Measurements from ENCODE around the gene PRKAB1. TPM values are rescaled to one million over a fixed set of nuclear protein-coding genes. Genes with fewer than 3 reads are reported as not detected.
A peak's percentile ranks its signal among the peaks of the same experiment; 100 is the strongest.

Gene PRKAB1
- total and polyA plus RNA-seq, 2 experiments from 2014 or later = 35.8 to 184 TPM

DNA sequence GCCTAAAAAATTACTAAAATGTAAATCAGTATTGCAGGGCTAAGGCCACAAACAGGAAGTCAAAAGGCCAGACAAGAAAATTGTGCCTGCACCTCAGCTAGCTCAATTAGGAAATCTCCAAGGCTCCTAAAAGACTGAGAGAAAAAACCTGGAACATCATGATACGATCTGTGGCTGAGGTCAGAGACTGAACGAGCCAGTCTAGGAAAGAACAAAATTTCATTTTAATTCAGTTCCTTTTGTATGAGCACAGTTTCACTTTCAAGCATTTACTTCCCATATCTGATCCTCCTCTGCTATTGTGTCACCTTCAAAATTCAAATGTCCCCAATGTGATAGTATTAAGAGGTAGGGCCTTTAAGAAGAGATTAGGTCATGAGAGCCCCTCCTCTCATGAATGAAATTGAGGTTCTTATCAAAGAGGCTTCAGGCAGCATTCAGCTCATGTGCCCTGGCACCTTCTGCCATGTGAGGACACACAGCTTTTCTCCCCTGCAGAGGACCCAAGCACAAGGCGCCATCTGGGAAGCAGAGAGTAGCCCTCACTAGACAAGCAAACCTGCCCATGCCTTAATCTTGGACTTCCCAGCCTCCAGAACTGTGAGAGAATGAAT lies 14.8 kb downstream of the PRKAB1 start:
- Histone ChIP-seq H3K4me1 (ENCODE audit: low read depth) (no peaks in the 10 kb centered on the region), H3K36me3 (peaks cover 32% of the 10 kb centered on the region), H3K27me3 (no peaks in the 10 kb centered on the region), H3K9me3 (ENCODE audit: low read depth) (no peaks in the 10 kb centered on the region), H3K27ac (no peak overlapping the region), H3K4me3 (no peak overlapping the region)
- DNase-seq (ENCODE audit: low read depth in 1 of 2, low spot score in 1 of 2) = no peak
- no peak for TF ChIP-seq CTCF (IDR thresholded peaks at IDR 0.05; ENCODE audit: low read depth, low read length)

GRCh38 chr12:119683413-119683812 lies 15.5 kb downstream of the PRKAB1 start:
- peak in 1 of 2 donors; percentile 20 for DNase-seq (ENCODE audit: low read depth in 1 of 2, low spot score in 1 of 2)
- H3K27ac ChIP-seq = no peak overlapping the region
- H3K36me3 ChIP-seq = peaks cover 26% of the 10 kb centered on the region

GRCh38 chr12:119683816-119684215 lies 15.9 kb downstream of the PRKAB1 start:
- Histone ChIP-seq H3K27ac (no peak overlapping the region), H3K36me3 (peaks cover 22% of the 10 kb centered on the region)

More at GRCh38 chr12:119683413-119683812, 15.5 kb downstream of the PRKAB1 start:
- Histone ChIP-seq H3K4me3 (no peak overlapping the region), H3K4me1 (ENCODE audit: low read depth) (no peaks in the 10 kb centered on the region), H3K27me3 (no peaks in the 10 kb centered on the region), H3K9me3 (ENCODE audit: low read depth) (no peaks in the 10 kb centered on the region)
- no peak for TF ChIP-seq CTCF (IDR thresholded peaks at IDR 0.05; ENCODE audit: low read depth, low read length)

DNA sequence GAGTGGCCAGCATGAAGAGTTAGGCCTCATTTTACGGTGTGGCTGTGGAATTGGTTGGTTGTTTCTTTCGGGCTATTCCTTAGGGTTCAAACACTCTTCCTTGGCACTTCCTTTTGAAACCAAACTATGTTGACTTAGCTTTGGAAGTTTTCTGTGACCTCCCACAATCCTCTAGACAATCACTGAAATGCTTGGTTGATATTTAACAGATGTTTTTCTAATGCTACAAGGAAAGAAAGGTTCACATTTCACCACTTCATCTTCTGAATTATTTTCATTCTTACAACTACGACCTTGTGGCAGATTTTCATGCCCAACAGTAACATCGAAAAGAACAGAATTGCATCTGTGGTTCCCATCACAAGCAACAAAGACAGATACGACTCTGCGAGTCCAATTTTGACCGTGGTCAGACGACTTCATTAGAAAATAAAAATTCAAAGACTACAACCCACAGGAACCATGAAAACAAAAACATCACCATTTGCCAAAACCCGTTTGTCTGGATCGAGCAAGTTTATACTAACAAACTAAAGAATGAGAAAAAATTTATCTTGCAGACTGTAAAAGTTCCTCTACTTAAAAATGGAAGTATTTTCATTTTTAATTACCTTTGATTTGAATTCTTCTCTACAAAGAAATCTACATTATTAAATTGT lies 16.9 kb downstream of the PRKAB1 start:
- no peak for DNase-seq (ENCODE audit: low read depth in 1 of 2, low spot score in 1 of 2)
- no peak overlapping the region for H3K27ac ChIP-seq
- no peaks in the 10 kb centered on the region for H3K4me1 ChIP-seq (ENCODE audit: low read depth)

More at GRCh38 chr12:119683816-119684215, 15.9 kb downstream of the PRKAB1 start:
- TF ChIP-seq CTCF (IDR thresholded peaks at IDR 0.05; ENCODE audit: low read depth, low read length) = no peak
- Histone ChIP-seq H3K4me3 (no peak overlapping the region), H3K9me3 (ENCODE audit: low read depth) (no peaks in the 10 kb centered on the region), H3K27me3 (no peaks in the 10 kb centered on the region), H3K4me1 (ENCODE audit: low read depth) (no peaks in the 10 kb centered on the region)
- no peak for DNase-seq (ENCODE audit: low read depth in 1 of 2, low spot score in 1 of 2)

GRCh38 chr12:119685375-119685774 lies 17.4 kb downstream of the PRKAB1 start:
- no peak for DNase-seq (ENCODE audit: low read depth in 1 of 2, low spot score in 1 of 2)
- Histone ChIP-seq H3K36me3 (peaks cover 11% of the 10 kb centered on the region), H3K4me3 (no peak overlapping the region), H3K9me3 (ENCODE audit: low read depth) (no peaks in the 10 kb centered on the region), H3K27me3 (no peaks in the 10 kb centered on the region), H3K4me1 (ENCODE audit: low read depth) (no peaks in the 10 kb centered on the region), H3K27ac (no peak overlapping the region)
- TF ChIP-seq CTCF (IDR thresholded peaks at IDR 0.05; ENCODE audit: low read depth, low read length) = no peak

More for the DNA sequence above, 16.9 kb downstream of the PRKAB1 start:
- Histone ChIP-seq H3K27me3 (no peaks in the 10 kb centered on the region), H3K9me3 (ENCODE audit: low read depth) (no peaks in the 10 kb centered on the region), H3K36me3 (peaks cover 14% of the 10 kb centered on the region), H3K4me3 (no peak overlapping the region)
- TF ChIP-seq CTCF (IDR thresholded peaks at IDR 0.05; ENCODE audit: low read depth, low read length) = no peak
